HepG2 (cell line): ENCODE results near the gene SIGLEC14. TPM values are rescaled to one million over a fixed set of nuclear protein-coding genes. Genes with fewer than 3 reads are reported as not detected.
A peak's percentile ranks its signal among the peaks of the same experiment; 100 is the strongest.

Source experiments
- E2F2 ChIP-seq: sonication (generic); formaldehyde crosslinking; IDR thresholded peaks from 2 replicates; pipeline ENCODE4 v1.4.0; 2020; ENCODE audit warnings: missing genetic modification reagents, borderline replicate concordance
- HMG20B ChIP-seq: conservative IDR thresholded peaks from 2 replicates; pipeline ENCODE4 v1.6.1; 2016; ENCODE audit warnings: missing genetic modification reagents, missing compliant biosample characterization
- HOXD1 ChIP-seq: sonication (generic); formaldehyde crosslinking; IDR thresholded peaks from 2 replicates; pipeline ENCODE4 v1.5.0; 2020; ENCODE audit warnings: missing genetic modification reagents
- IKZF4 ChIP-seq: sonication (generic); formaldehyde crosslinking; IDR thresholded peaks from 2 replicates; pipeline ENCODE4 v1.5.1; 2020; ENCODE audit warnings: borderline replicate concordance, mild to moderate bottlenecking, low read depth, missing genetic modification reagents; ENCODE audit errors: not compliant biosample characterization
- KDM5B ChIP-seq: sonication (generic); formaldehyde crosslinking; IDR thresholded peaks from 2 replicates; pipeline ENCODE4 v1.4.0; 2020; ENCODE audit warnings: missing genetic modification reagents, mild to moderate bottlenecking, borderline replicate concordance
- NR2C2 ChIP-seq: sonication (generic); formaldehyde crosslinking; IDR thresholded peaks from 2 replicates; pipeline ENCODE4 v1.4.0; 2020; ENCODE audit warnings: missing genetic modification reagents, mild to moderate bottlenecking, moderate library complexity, borderline replicate concordance
- REST ChIP-seq, 2 experiments: IDR thresholded peaks; 2 replicates each; pipeline ENCODE4 v1.6.1; 2011 to 2012; ENCODE audit warnings: low read length in 2 of 2, borderline replicate concordance in 1 of 2, low read depth in 1 of 2, mild to moderate bottlenecking in 1 of 2, moderate library complexity in 1 of 2
- SOX6 ChIP-seq, 2 experiments: fragments of 450-650 bp in 1 of 2; sonication (generic) in 1 of 2; formaldehyde crosslinking in 1 of 2; IDR thresholded peaks; 2 replicates each; pipeline versions ENCODE4 v1.4.0 to v1.6.1; 2017 to 2020; ENCODE audit warnings: antibody characterized with exemption in 1 of 2, mild to moderate bottlenecking in 1 of 2, missing genetic modification reagents in 1 of 2
- STAT5B ChIP-seq: sonication (generic); formaldehyde crosslinking; IDR thresholded peaks from 2 replicates; pipeline ENCODE4 v1.4.0; 2020; ENCODE audit warnings: missing genetic modification reagents
- TAF1 ChIP-seq: sonication (generic); formaldehyde crosslinking; IDR thresholded peaks from 2 replicates; pipeline ENCODE4 v1.4.0; 2020; ENCODE audit warnings: missing genetic modification reagents
- ZBTB4 ChIP-seq: sonication (generic); formaldehyde crosslinking; IDR thresholded peaks from 2 replicates; pipeline ENCODE4 v1.4.0; 2020; ENCODE audit warnings: missing genetic modification reagents, mild to moderate bottlenecking, borderline replicate concordance
- ZNF136 ChIP-seq: sonication (generic); formaldehyde crosslinking; IDR thresholded peaks from 2 replicates; pipeline ENCODE4 v1.8.1; 2022; ENCODE audit warnings: low read depth, mild to moderate bottlenecking, moderate library complexity, missing genetic modification reagents
- ZNF264 ChIP-seq: sonication (generic); formaldehyde crosslinking; IDR thresholded peaks from 2 replicates; pipeline ENCODE4 v1.4.0; 2020; ENCODE audit warnings: missing genetic modification reagents
- ZNF549 ChIP-seq: sonication (generic); formaldehyde crosslinking; IDR thresholded peaks from 2 replicates; pipeline ENCODE4 v1.5.0; 2020; ENCODE audit warnings: missing genetic modification reagents
- ZNF563 ChIP-seq: sonication (generic); formaldehyde crosslinking; IDR thresholded peaks from 2 replicates; pipeline ENCODE4 v1.8.0; 2022; ENCODE audit warnings: mild to moderate bottlenecking, moderate library complexity, missing genetic modification reagents
- ZNF577 ChIP-seq: sonication (generic); formaldehyde crosslinking; IDR thresholded peaks from 2 replicates; pipeline ENCODE4 v1.4.0; 2020; ENCODE audit warnings: mild to moderate bottlenecking, low read depth, missing genetic modification reagents, borderline replicate concordance
- ZNF605 ChIP-seq: sonication (generic); formaldehyde crosslinking; IDR thresholded peaks from 2 replicates; pipeline ENCODE4 v1.8.0; 2022; ENCODE audit warnings: mild to moderate bottlenecking, missing genetic modification reagents
- polyA plus RNA-seq, 8 experiments: library from polyadenylated mRNA; depleted of rRNA in 3 of 8; stranded (reverse) in 7 of 8; unstranded in 1 of 8; fragments of >200 nt; fragmentation: Illumina TruSeq in 4 of 8; extraction: Trizol in 4 of 8; gene quantifications; 2 replicates each; pipeline versions ENCODE4 v1.2.1 to v1.2.3, GENCODE V29; 2011 to 2016; ENCODE audit warnings: low read depth in 4 of 8, missing spikeins in 1 of 8, mixed read lengths in 1 of 8; ENCODE audit not compliant: insufficient read depth in 1 of 8
- total RNA-seq, 5 experiments: library from RNA; depleted of rRNA; stranded (reverse); fragments of >200 nt; fragmentation: Illumina TruSeq; extraction: Trizol; gene quantifications; 2 replicates each; pipeline ENCODE4 v1.2.3, GENCODE V29; 2016; ENCODE audit warnings: low read depth in 1 of 5
- TF ChIP-seq, protein P1 (sequence below): sonication (generic); formaldehyde crosslinking; IDR thresholded peaks from 2 replicates; pipeline ENCODE4 v1.4.0; 2020; ENCODE audit warnings: missing genetic modification reagents

The SIGLEC14 gene
- total and polyA plus RNA-seq, 2 of the 13 experiments (the other 11 are each of a cell fraction or from before 2014, with no cell fraction given) = 0.05 to 0.09 TPM

- TF ChIP-seq SOX6 (IDR thresholded peaks at IDR 0.05) (no peak), SOX6 (CRISPR knock-in tag; IDR thresholded peaks at IDR 0.05) (no peak), ZNF136 (no peak), ZNF264 (CRISPR knock-in tag) (no peak), ZNF563 (CRISPR knock-in tag) (no peak), ZNF605 (CRISPR knock-in tag) (no peak), NR2C2 (CRISPR knock-in tag) (peak; percentile 53; the same call in 1 of the 2 replicates), TAF1 (CRISPR knock-in tag) (no peak), E2F2 (CRISPR knock-in tag) (no peak), ZNF549 (CRISPR knock-in tag) (no peak), REST (IDR thresholded peaks at IDR 0.05; ENCODE audit: borderline replicate concordance in 1 of 2, low read depth in 1 of 2, low read length in 2 of 2) (no peak), KDM5B (peak; percentile 37; the same call in 1 of the 2 replicates), STAT5B (no peak), HOXD1 (CRISPR knock-in tag) (no peak), ZBTB4 (CRISPR knock-in tag) (no peak), ZNF577 (CRISPR knock-in tag) (no peak), HMG20B (CRISPR knock-in tag) (no peak), IKZF4 (CRISPR knock-in tag) (no peak)
- TF ChIP-seq, protein P1, sequence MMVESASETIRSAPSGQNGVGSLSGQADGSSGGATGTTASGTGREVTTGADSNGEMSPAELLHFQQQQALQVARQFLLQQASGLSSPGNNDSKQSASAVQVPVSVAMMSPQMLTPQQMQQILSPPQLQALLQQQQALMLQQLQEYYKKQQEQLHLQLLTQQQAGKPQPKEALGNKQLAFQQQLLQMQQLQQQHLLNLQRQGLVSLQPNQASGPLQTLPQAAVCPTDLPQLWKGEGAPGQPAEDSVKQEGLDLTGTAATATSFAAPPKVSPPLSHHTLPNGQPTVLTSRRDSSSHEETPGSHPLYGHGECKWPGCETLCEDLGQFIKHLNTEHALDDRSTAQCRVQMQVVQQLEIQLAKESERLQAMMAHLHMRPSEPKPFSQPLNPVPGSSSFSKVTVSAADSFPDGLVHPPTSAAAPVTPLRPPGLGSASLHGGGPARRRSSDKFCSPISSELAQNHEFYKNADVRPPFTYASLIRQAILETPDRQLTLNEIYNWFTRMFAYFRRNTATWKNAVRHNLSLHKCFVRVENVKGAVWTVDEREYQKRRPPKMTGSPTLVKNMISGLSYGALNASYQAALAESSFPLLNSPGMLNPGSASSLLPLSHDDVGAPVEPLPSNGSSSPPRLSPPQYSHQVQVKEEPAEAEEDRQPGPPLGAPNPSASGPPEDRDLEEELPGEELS (CRISPR knock-in tag) = no peak
These were observed 52.5 kb downstream of the SIGLEC14 start (continued) for GRCh38 chr19:51593969-51594773.
